GM12878 (cell line): ENCODE data around the gene TMPRSS3. TPM values are rescaled to one million over a fixed set of nuclear protein-coding genes. Genes with fewer than 3 reads are reported as not detected.

Experiments
- ATAC-seq: fragments of 200-7000 bp; cut with Tn5 transposase; 3 replicates; pipeline ENCODE4 v1.9.1; 2020; ENCODE audit warnings: mild to moderate bottlenecking, moderate library complexity
- BruUV-seq: library from RNA; stranded (reverse); fragments of 400-500 nt; replicated peaks from 2 replicates; lab custom pipeline; 2021; lab: Mats Ljungman, UMichigan
- CTCF ChIA-PET: fragments of 300-600 bp; sonication (Branson Sonifier 250); formaldehyde crosslinking; extraction: SDS; loops from one replicate; lab custom pipeline; 2021; ENCODE audit warnings: inconsistent platforms; lab: Yijun Ruan, JAX
- POLR2A ChIA-PET: fragments of 350-600 bp; formaldehyde crosslinking; extraction: SDS; loops from one replicate; lab custom pipeline; 2021; ENCODE audit warnings: inconsistent platforms; lab: Charles Lee
- RAD21 ChIA-PET: fragments of 300-600 bp; sonication (Branson Sonifier 250); formaldehyde crosslinking; loops from one replicate; lab custom pipeline; 2023; ENCODE audit warnings: antibody characterized with exemption; ENCODE audit not compliant: unreplicated experiment; lab: Charles Lee
- SMC1A ChIA-PET: fragments of 300-600 bp; sonication (Branson Sonifier 250); formaldehyde crosslinking; loops from one replicate; lab custom pipeline; 2023; ENCODE audit not compliant: unreplicated experiment, uncharacterized antibody; lab: Charles Lee
- DNase-seq: peaks from one replicate; pipeline ENCODE4 v3.0.0-alpha.2; 2011; ENCODE audit warnings: low read depth, low spot score
- FAIRE-seq: peaks from 3 replicates; lab custom pipeline; 2011; peaks lifted over from hg19 to GRCh38; lab: Jason Lieb, UNC
- H2AFZ ChIP-seq: 2 replicates; pipeline ENCODE4 v1.6.0; 2011; ENCODE audit warnings: low read depth, low read length, control low read depth; ENCODE audit not compliant: control insufficient read depth
- H3K27ac ChIP-seq: 2 replicates; pipeline ENCODE4 v1.5.1; 2011; ENCODE audit warnings: control low read depth; ENCODE audit not compliant: control insufficient read depth, insufficient read depth
- H3K27me3 ChIP-seq, 2 experiments: replicated peaks in 1 of 2; 2 replicates each; pipeline versions ENCODE4 v1.6.0 to v1.6.1; 2011; ENCODE audit warnings: low read length in 1 of 2; ENCODE audit not compliant: control insufficient read depth in 2 of 2, insufficient read depth in 2 of 2
- H3K36me3 ChIP-seq, 2 experiments: 2 replicates each; pipeline ENCODE4 v1.5.1; 2011; ENCODE audit warnings: low read length in 1 of 2; ENCODE audit not compliant: control insufficient read depth in 2 of 2, insufficient read depth in 2 of 2
- H3K4me1 ChIP-seq: 2 replicates; pipeline ENCODE4 v1.6.1; 2011; ENCODE audit warnings: mild to moderate bottlenecking, low read length, moderate library complexity, mixed read lengths; ENCODE audit not compliant: control insufficient read depth, insufficient read depth
- H3K4me2 ChIP-seq: 2 replicates; pipeline ENCODE4 v1.6.0; 2011; ENCODE audit warnings: control low read depth; ENCODE audit not compliant: control insufficient read depth, insufficient read depth
- H3K4me3 ChIP-seq: fragments of 200-600 bp; sonication (generic); 2 replicates; pipeline ENCODE4 v1.5.1; 2016
- H3K79me2 ChIP-seq: 2 replicates; pipeline ENCODE4 v1.6.0; 2011; ENCODE audit warnings: low read length; ENCODE audit not compliant: control insufficient read depth, insufficient read depth
- H3K9ac ChIP-seq: 2 replicates; pipeline ENCODE4 v1.8.0; 2011; ENCODE audit warnings: low read length, control low read depth, mixed read lengths; ENCODE audit not compliant: control insufficient read depth, insufficient read depth
- H3K9me3 ChIP-seq: replicated peaks from 3 replicates; pipeline ENCODE4 v1.5.1; 2011; ENCODE audit warnings: mild to moderate bottlenecking, low read length; ENCODE audit not compliant: control insufficient read depth, insufficient read depth
- H4K20me1 ChIP-seq: 2 replicates; pipeline ENCODE4 v1.6.0; 2011; ENCODE audit not compliant: control insufficient read depth, insufficient read depth
- BACH1 ChIP-seq: fragments of 450-650 bp; IDR thresholded peaks from 2 replicates; pipeline ENCODE4 v1.6.1; 2017; ENCODE audit warnings: mild to moderate bottlenecking, borderline replicate concordance
- CTCF ChIP-seq, 3 experiments: IDR thresholded peaks in 2 of 3; conservative IDR thresholded peaks in 1 of 3; 2 replicates each; pipeline ENCODE4 v1.5.1; 2011; ENCODE audit warnings: low read depth in 3 of 3, low read length in 3 of 3, mild to moderate bottlenecking in 3 of 3, control low read depth in 2 of 3, moderate library complexity in 2 of 3, inconsistent platforms in 1 of 3, mixed read lengths in 1 of 3; ENCODE audit not compliant: control insufficient read depth in 2 of 3, insufficient read depth in 1 of 3; ENCODE audit errors: extremely low read depth in 1 of 3
- ETV6 ChIP-seq, 2 experiments: fragments of 450-650 bp in 1 of 2; IDR thresholded peaks in 1 of 2; conservative IDR thresholded peaks in 1 of 2; 2 replicates each; pipeline ENCODE4 v1.6.1; 2014; ENCODE audit warnings: antibody characterized with exemption in 1 of 2, borderline replicate concordance in 1 of 2, low read depth in 1 of 2, mild to moderate bottlenecking in 1 of 2, moderate library complexity in 1 of 2
- GATAD2B ChIP-seq: fragments of 450-650 bp; conservative IDR thresholded peaks from 2 replicates; pipeline ENCODE4 v1.6.1; 2017; ENCODE audit warnings: low read depth, mild to moderate bottlenecking, moderate library complexity
- IKZF2 ChIP-seq, 2 experiments: fragments of 450-650 bp; IDR thresholded peaks; 2 replicates each; pipeline ENCODE4 v1.6.1; 2017; ENCODE audit warnings: mild to moderate bottlenecking in 2 of 2, moderate library complexity in 2 of 2
- JUNB ChIP-seq: IDR thresholded peaks from 2 replicates; pipeline ENCODE4 v1.6.1; 2016; ENCODE audit warnings: antibody characterized with exemption, mild to moderate bottlenecking
- MEF2B ChIP-seq: fragments of 450-650 bp; IDR thresholded peaks from 2 replicates; pipeline ENCODE4 v1.6.1; 2018; ENCODE audit warnings: mild to moderate bottlenecking, moderate library complexity; ENCODE audit not compliant: partially characterized antibody, poor library complexity, severe bottlenecking
- NRF1 ChIP-seq: conservative IDR thresholded peaks from 2 replicates; pipeline ENCODE4 v1.6.1; 2011; ENCODE audit warnings: mild to moderate bottlenecking, low read depth, low read length, improper control_type of control experiment
- PKNOX1 ChIP-seq: fragments of 450-650 bp; IDR thresholded peaks from 2 replicates; pipeline ENCODE4 v1.6.1; 2016; ENCODE audit warnings: mild to moderate bottlenecking
- POLR2AphosphoS5 ChIP-seq: IDR thresholded peaks from 2 replicates; pipeline ENCODE4 v1.6.1; 2011; ENCODE audit warnings: mild to moderate bottlenecking, low read length, inconsistent platforms
- RAD51 ChIP-seq: fragments of 450-650 bp; IDR thresholded peaks from 2 replicates; pipeline ENCODE4 v1.6.1; 2016; ENCODE audit warnings: moderate library complexity, mild to moderate bottlenecking, inconsistent platforms
- SIN3A ChIP-seq: IDR thresholded peaks from 2 replicates; pipeline ENCODE4 v1.6.1; 2012; ENCODE audit warnings: low read depth, low read length, improper control_type of control experiment
- SREBF2 ChIP-seq: IDR thresholded peaks from 2 replicates; pipeline ENCODE4 v1.6.1; 2012; ENCODE audit warnings: mild to moderate bottlenecking, low read length
- SRF ChIP-seq, 2 experiments: IDR thresholded peaks; 2 replicates each; pipeline ENCODE4 v1.6.1; 2011; ENCODE audit warnings: low read depth in 2 of 2, low read length in 2 of 2, mild to moderate bottlenecking in 1 of 2, moderate library complexity in 1 of 2
- TARDBP ChIP-seq: IDR thresholded peaks from 2 replicates; pipeline ENCODE4 v1.6.1; 2016; ENCODE audit warnings: borderline replicate concordance
- ZNF217 ChIP-seq: fragments of 450-650 bp; IDR thresholded peaks from 2 replicates; pipeline ENCODE4 v1.6.1; 2017; ENCODE audit warnings: antibody characterized with exemption, mild to moderate bottlenecking
- ZNF24 ChIP-seq: fragments of 450-650 bp; IDR thresholded peaks from 2 replicates; pipeline ENCODE4 v1.6.1; 2017; ENCODE audit warnings: antibody characterized with exemption, mild to moderate bottlenecking
- ZNF622 ChIP-seq: fragments of 450-650 bp; IDR thresholded peaks from 2 replicates; pipeline ENCODE4 v1.6.1; 2017; ENCODE audit warnings: mild to moderate bottlenecking, inconsistent platforms
- WGBS: methylation state at CpG from one replicate; pipeline ENCODE4 v1.1.6; 2016; ENCODE audit warnings: low lambda C conversion rate; ENCODE audit not compliant: insufficient replicate concordance, insufficient coverage; ENCODE audit errors: missing lambda C conversion rate; 5-methylcytosine and 5-hydroxymethylcytosine counted together
- in situ Hi-C: fragments of 300-500 bp; cut with MboI; formaldehyde crosslinking; loops from 9 replicates; pipeline ENCODE4 v1.14.3; 2018; ENCODE audit warnings: mixed read lengths
- intact Hi-C: fragments of 100-400 bp; cut with micrococcal nuclease; formaldehyde crosslinking; loops from one replicate; pipeline ENCODE4 v1.14.2; 2022; ENCODE audit not compliant: unreplicated experiment
- polyA plus RNA-seq, 11 experiments: library from polyadenylated mRNA; depleted of rRNA in 4 of 11; unstranded in 6 of 11; stranded (reverse) in 5 of 11; fragments of >200 nt; fragmentation: Nextera tagmentation in 4 of 11; fragmentation: Illumina TruSeq in 1 of 11; extraction: Ambion mirVana in 4 of 11; extraction: Trizol in 1 of 11; gene quantifications; 1 replicate in 1 of 11; 2 replicates in 10 of 11; pipeline versions ENCODE4 v1.2.1 to v1.2.3, GENCODE V29; 2011 to 2016; ENCODE audit warnings: inconsistent platforms in 2 of 11, missing spikeins in 2 of 11, low read depth in 1 of 11
- total RNA-seq, 4 experiments: library from RNA; depleted of rRNA in 3 of 4; stranded (reverse); fragments of >200 nt in 3 of 4; fragmentation: Illumina TruSeq in 1 of 4; extraction: Trizol in 1 of 4; gene quantifications; 2 replicates each; pipeline versions ENCODE4 v1.2.1 to v1.2.3, GENCODE V29; 2013 to 2021

The TMPRSS3 gene
- total and polyA plus RNA-seq, 10 of the 15 experiments (the other 5 are each of a cell fraction or from before 2014, with no cell fraction given) = 0.51 to 1.5 (median 0.82) TPM; not detected in 1

DNA sequence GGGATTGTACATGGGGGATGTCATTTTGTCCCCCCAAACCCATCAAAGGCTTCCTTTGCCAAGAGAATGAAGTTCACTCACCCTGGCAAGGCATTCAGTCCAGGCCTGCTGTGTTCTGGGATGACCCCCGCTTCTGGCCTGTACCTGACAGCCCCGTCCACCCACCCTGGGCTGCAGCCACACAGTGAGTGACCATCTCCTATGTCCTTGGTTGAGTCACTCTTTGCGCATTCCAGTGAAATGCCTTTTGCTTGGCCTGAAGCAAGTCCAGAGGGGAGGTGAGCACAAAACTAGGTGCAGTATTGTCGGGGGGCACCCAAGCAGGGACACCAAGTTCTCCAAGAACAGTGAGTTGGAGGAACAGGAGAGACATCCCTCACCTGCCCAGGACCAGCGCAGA, 10.2 kb downstream of the TMPRSS3 start:
- intact Hi-C loops = no loop called here
- no peak for ATAC-seq
- POLR2A ChIA-PET = interaction anchor here (0.8 kb wide), 1 partner anchor 51 kb away, joined by 3 read pairs; no protein-coding TSS in a partner anchor
- no peaks in the 10 kb centered on the region for H3K79me2 ChIP-seq
- FAIRE-seq = no peak
- CTCF ChIA-PET = interaction anchor here (1.1 to 1.6 kb wide), 3 partner anchors 10 to 219 kb away, joined by 3 read pairs; no protein-coding TSS in a partner anchor
- no peak overlapping the region for H2AFZ ChIP-seq
- no peaks in the 10 kb centered on the region for H3K36me3 ChIP-seq
- no peak overlapping the region for H3K4me3 ChIP-seq
- WGBS = 70% methylated on average over 5 of the region's 5 CpGs
- in situ Hi-C loops = no loop called here
- RAD21 ChIA-PET = no interaction called here
- no peak overlapping the region for H3K27ac ChIP-seq
- no peaks in the 10 kb centered on the region for H4K20me1 ChIP-seq
- H3K27me3 ChIP-seq = no peaks in the 10 kb centered on the region
- DNase-seq = no peak
- SMC1A ChIA-PET = interaction anchor here (1.5 to 2.0 kb wide), 2 partner anchors 11 to 35 kb away, joined by 4 to 10 read pairs; partner anchors contain the start of gene TMPRSS3
- H3K9me3 ChIP-seq = peaks cover 6% of the 10 kb centered on the region; the same call in 2 of the 3 replicates
- BruUV-seq = no TSS peak
- H3K9ac ChIP-seq = no peak overlapping the region
- H3K4me1 ChIP-seq = peaks cover 37% of the 10 kb centered on the region
- H3K4me2 ChIP-seq = no peak overlapping the region
- no peak for TF ChIP-seq ZNF622
- no peak for TF ChIP-seq SREBF2
- TF ChIP-seq ZNF24 = no peak
- TF ChIP-seq POLR2AphosphoS5 = no peak
- TF ChIP-seq PKNOX1 = no peak
- no peak for TF ChIP-seq NRF1
- no peak for TF ChIP-seq CTCF (IDR thresholded peaks at IDR 0.05 in 2 of 3, conservative IDR thresholded peaks at IDR 0.05 in 1 of 3; ENCODE audit: control insufficient read depth in 2 of 3, extremely low read depth in 1 of 3, insufficient read depth in 1 of 3, low read depth in 3 of 3, low read length in 3 of 3)
- TF ChIP-seq SIN3A = no peak
- no peak for TF ChIP-seq GATAD2B
- no peak for TF ChIP-seq TARDBP
- TF ChIP-seq MEF2B = no peak
- TF ChIP-seq ZNF217 = no peak
- no peak for TF ChIP-seq JUNB
- TF ChIP-seq SRF (IDR thresholded peaks at IDR 0.05; ENCODE audit: low read depth in 2 of 2, low read length in 2 of 2) = no peak
- no peak for TF ChIP-seq RAD51
- no peak for TF ChIP-seq BACH1
- TF ChIP-seq ETV6 (conservative IDR thresholded peaks at IDR 0.05 in 1 of 2, IDR thresholded peaks at IDR 0.05 in 1 of 2; ENCODE audit: borderline replicate concordance in 1 of 2, low read depth in 1 of 2) = no peak
- TF ChIP-seq IKZF2 (IDR thresholded peaks at IDR 0.05) = no peak
